ENCODE results near the gene DARS1.

DNA sequence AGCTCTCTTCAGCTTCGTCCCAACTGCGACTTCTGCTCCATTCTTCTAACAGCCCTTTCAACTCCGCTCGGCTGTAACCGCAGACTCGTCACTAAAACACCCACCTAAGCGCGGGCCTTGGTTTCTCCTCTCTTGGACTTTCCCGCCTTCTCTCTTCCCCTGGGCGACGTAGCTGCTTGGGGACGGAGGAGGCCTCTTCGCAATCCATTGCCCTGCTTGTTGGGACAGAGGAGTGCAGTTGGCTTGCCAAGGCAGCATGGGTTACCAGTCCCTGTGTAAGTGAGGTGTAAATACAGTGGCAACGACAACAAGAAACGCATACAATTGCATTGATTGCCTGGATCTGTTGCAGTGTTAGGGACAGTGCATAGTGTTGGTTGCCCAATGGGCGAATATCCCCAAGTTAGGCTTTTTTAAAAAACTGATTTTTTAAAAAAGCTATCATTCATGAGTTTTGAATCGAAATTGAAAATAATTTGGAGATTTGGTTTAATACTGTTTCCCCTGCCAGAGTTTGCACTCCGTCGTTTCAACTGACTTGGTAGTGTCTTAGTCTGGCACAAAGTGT, 484 bp upstream of the DARS1 start:
- TF ChIP-seq, protein P1, sequence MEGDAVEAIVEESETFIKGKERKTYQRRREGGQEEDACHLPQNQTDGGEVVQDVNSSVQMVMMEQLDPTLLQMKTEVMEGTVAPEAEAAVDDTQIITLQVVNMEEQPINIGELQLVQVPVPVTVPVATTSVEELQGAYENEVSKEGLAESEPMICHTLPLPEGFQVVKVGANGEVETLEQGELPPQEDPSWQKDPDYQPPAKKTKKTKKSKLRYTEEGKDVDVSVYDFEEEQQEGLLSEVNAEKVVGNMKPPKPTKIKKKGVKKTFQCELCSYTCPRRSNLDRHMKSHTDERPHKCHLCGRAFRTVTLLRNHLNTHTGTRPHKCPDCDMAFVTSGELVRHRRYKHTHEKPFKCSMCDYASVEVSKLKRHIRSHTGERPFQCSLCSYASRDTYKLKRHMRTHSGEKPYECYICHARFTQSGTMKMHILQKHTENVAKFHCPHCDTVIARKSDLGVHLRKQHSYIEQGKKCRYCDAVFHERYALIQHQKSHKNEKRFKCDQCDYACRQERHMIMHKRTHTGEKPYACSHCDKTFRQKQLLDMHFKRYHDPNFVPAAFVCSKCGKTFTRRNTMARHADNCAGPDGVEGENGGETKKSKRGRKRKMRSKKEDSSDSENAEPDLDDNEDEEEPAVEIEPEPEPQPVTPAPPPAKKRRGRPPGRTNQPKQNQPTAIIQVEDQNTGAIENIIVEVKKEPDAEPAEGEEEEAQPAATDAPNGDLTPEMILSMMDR (IDR thresholded peaks at IDR 0.05) = no peak
- TF ChIP-seq POLR2AphosphoS5 (IDR thresholded peaks at IDR 0.05) = no peak
- TF ChIP-seq POLR2A (IDR thresholded peaks at IDR 0.05) = no peak
